ENCODE results near the gene ICOSLG.
"Not testable (repeated sequence)": the region's sequence is repeated elsewhere in the genome, so short reads cannot be mapped to it uniquely, and the experiment has no call there.

DNA sequence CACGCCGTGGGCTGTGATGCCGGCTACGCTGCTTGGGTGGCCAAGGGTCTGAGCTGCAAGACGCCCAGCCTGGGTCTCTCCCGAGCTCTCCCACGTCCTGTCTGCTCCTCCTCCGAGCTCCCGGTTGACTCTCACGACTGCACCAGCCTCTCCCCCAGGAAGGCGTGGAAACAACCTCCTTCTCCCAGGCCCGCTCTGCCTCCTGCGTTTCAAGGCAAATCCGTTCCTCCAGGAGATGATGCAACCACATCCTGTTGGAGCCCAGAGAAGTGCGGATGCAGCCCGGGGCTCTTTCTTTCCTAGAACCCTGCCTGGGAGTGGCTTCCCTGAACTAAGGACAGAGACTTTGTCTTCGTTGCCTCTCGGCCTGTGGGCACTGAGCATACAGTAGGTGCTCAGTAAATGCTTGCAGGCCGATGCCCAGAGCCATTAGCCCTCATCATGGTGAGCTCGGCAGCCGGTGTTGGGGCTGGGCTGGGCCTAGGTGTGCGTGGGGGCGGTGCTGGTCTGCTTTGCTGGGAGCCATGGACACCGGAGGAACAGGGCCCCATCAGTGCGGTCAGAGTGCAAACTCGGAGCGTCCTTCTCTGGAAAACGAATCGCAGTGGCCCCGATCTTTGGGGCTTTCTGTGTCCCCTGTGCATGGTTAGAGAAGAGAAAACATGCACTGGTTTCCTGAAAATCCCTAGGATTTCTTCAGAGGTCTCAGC, 38.0 kb downstream of the ICOSLG start:
- TF ChIP-seq, protein P1, sequence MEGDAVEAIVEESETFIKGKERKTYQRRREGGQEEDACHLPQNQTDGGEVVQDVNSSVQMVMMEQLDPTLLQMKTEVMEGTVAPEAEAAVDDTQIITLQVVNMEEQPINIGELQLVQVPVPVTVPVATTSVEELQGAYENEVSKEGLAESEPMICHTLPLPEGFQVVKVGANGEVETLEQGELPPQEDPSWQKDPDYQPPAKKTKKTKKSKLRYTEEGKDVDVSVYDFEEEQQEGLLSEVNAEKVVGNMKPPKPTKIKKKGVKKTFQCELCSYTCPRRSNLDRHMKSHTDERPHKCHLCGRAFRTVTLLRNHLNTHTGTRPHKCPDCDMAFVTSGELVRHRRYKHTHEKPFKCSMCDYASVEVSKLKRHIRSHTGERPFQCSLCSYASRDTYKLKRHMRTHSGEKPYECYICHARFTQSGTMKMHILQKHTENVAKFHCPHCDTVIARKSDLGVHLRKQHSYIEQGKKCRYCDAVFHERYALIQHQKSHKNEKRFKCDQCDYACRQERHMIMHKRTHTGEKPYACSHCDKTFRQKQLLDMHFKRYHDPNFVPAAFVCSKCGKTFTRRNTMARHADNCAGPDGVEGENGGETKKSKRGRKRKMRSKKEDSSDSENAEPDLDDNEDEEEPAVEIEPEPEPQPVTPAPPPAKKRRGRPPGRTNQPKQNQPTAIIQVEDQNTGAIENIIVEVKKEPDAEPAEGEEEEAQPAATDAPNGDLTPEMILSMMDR (IDR thresholded peaks at IDR 0.05), result not testable (repeated sequence)
- TF ChIP-seq POLR2A (IDR thresholded peaks at IDR 0.05), result not testable (repeated sequence)
